HG03139 (cell line): ENCODE data around the gene CTIF.

ENCODE experiments used
- ATAC-seq: cut with Tn5 transposase; IDR thresholded peaks from one replicate; pipeline ENCODE4 v1.9.1; 2021; ENCODE audit not compliant: unreplicated experiment

CTIF gene

DNA sequence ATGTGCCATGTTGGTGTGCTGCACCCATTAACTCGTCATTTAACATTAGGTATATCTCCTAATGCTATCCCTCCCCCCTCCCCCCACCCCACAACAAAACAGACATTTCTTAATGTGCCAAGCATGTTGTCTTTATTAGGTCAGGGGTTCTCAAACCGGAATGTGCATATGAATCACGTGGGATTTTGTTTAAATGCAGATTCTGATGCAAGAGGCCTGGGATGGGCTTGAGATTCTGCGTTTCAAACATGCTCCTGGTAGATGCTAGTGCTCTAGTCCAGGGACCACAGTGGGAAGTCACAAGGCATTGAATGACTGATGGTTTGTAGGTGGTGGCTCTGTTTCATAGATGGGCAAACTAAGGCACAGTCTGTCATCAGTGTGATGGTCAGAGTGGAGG, 227.2 kb downstream of the CTIF start:
- ATAC-seq, result no peak

GRCh38 chr18:48766487-48766886, 227.7 kb downstream of the CTIF start:
- no peak for ATAC-seq

DNA sequence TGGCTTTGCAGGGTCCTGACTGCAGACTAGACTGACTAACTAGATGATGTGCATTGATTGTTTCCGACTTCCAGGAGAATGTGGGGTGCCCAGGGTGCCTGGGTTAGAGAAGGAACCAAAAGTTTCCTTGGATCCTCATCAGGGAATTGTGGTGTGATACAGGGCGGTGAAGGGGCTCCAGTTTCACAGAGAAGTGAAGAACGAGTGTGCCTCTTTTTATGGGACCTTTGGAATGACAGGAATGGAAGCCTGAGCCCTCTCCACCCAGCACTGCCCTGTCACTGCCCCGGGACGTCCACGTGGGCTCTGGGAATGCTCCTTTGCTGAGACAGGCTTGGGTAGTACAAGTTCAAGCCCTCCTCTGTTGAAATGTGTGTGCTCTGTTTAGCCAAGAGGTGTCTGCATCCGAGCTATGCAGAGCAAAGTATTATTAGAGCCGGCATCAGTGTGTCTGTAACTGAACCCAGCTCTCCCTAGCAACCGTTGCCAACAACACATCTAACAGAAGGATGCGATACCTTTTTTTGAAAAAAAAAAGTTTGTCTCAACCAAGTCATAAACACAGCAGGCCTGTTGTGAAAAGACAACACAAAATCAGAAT, 228.4 kb downstream of the CTIF start:
- no peak for ATAC-seq

- ATAC-seq, result no peak
These were observed 230.3 kb downstream of the CTIF start for GRCh38 chr18:48769006-48769636.

DNA sequence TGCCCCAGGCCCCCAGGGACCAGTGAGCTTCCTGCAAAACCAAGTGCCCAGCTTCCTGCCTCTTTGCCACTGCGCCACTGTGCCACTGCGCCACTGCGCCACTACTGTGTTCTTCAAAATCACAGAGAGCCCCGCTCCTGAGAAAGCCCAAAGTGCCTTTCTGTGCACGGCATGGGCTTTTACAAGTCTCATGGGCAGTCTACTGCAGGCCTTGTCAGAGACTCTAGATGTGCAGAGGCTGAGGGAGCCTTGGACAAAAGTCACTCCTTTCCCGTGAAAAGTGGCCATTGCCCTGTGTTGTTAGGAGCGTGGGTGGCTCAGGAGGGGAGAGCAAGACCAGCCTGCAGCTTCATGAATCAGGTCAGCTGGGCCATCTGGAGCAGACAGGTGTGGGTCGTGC, 231.4 kb downstream of the CTIF start:
- ATAC-seq, result no peak

DNA sequence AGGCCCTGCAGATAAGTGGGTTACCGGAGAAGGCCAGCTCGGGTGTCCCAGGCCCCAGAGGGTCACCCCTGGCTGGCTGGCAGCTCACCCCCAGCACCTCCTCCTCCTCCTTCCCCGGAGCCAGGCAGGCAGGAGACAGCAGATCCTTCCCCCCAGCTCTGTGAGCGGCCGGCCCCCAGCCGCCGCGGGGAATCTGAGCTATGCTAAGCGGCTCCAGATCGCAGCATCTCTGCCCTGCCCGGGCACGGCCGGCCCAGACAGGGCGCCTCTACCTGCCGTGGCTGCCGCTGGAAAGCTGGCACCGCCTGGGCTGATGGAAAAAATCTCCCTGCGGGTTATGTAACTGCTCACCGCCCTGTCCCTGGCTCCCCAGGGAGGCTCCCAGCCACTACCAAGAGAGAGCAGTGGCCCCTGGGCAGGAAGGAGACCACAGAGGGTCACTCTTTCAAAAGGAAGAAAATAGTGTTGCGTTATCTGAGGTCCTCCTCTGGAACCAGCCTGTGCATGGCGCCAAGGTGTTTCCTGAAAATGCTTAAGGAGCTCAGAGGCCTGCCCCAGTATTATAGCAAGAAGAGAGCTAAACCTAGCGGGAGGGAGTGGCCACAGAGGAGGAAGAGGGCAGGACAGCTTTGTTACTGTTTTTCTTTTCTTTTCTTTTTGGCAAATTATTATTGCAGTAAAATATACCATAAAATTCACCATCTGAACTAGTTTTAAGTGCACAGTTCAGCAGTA, 233.0 kb downstream of the CTIF start:
- no peak for ATAC-seq

GRCh38 chr18:48772457-48772856, 233.6 kb downstream of the CTIF start:
- no peak for ATAC-seq

- ATAC-seq, result no peak
These were observed 235.0 kb downstream of the CTIF start for GRCh38 chr18:48773821-48774220.

GRCh38 chr18:48774941-48775340, 236.1 kb downstream of the CTIF start:
- no peak for ATAC-seq

- no peak for ATAC-seq
These were observed 236.7 kb downstream of the CTIF start for GRCh38 chr18:48775372-48776155.

GRCh38 chr18:48776156-48776555, 237.3 kb downstream of the CTIF start:
- ATAC-seq, result no peak

DNA sequence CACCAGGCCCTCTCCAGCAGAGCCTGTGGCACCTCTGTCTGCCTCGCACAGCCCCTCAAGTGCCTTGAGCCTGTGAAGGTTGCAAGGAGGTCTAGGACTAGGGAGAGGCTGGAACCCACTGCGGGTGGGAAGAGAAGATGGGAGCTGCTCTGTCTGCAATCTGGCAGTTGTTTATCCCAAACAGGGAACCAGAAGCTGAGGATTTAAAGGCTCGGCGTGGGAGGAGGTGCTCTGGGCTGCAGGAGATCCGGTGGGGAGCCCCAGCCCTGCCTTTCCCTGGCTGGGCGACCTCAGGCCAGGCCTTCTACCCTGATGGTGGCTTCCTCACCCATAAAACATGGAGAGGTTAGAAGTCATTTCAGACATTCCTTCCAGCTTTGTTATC, 237.8 kb downstream of the CTIF start:
- ATAC-seq, result no peak

DNA sequence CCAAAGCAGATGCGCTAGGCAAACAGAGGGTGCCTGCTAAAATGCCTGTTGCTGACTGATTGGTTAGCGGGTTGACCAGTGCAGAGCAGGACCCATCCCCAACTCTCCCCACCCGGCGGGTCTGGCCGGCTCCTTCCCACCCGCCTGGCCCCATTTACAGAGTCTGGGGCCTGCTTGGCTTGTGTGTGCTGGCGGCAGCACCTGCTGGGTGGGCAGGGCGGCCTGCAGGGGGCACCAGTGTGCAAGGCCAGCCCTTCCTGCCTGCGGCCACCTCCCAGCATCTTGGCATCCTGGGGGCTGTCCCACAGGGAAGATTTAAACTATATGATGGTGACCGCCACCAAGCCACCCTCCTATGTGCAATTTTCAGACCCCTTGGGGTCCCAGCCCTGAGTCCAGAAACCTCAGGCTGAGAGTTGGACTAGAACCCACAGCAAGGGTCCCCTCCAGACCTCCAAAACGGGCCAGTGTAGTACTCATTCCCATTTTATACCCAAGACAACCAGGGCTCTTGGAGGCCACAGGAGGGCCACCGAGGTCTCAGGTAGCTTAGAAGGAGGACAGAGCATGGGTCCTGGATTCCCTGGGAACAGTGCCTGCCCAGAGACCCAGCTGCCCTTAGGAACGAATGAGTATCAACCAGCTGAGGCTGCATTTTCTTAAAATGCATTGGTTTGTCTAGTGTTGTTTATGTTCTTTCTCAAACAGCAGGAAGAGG, 238.4 kb downstream of the CTIF start:
- no peak for ATAC-seq

GRCh38 chr18:48777744-48778116, 238.9 kb downstream of the CTIF start:
- ATAC-seq, result no peak

GRCh38 chr18:48778344-48779011, 239.6 kb downstream of the CTIF start:
- ATAC-seq, result no peak

- no peak for ATAC-seq
These were observed 240.6 kb downstream of the CTIF start for GRCh38 chr18:48779462-48779861.

DNA sequence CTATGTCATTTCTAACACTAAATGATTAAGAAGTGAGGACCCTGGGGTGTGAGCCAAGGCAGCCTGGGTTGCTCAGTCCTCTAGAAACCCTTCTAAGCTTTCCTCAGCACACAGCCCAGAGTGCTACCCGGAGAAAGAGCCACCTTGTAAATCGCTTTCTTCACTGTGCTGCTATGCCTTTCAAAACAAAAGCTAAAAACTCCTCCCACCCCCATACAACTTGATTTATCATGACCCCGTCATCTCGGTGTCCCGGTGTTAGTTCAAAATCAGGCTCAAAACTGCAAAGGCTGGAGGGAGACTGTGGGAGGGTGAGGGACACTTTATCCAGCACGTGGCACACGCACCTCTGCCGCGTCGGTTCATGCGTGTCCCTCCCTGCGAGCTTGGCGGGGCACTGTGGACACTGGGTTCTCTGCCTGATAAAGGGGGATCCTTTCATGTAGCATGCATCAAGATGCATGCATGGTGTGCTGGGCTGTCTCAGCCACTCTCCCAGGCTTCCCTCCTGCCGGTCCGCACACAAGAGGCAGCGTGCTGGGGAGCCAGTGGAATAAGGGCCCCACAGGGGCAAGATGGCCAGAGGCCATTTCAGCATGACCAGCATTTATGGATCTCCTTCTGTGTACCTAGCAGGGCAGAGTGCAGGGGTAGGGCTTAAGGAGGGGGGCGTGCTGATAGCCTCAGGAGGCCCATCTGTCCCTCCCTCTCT, 241.5 kb downstream of the CTIF start:
- ATAC-seq, result no peak

DNA sequence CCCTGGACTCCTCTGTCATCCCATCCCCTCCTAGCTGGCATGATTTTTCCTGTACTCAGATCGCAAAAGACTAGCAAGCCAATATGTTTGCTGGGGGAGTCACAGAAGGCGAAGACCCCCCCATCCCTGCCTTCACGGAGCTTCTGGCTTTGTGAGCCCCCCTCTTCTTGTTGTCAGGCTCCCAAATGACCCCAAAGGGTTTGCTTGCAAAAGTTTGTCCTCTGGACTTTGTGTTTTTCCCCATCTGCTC, 242.0 kb downstream of the CTIF start:
- no peak for ATAC-seq

- ATAC-seq, result no peak
These were observed 242.5 kb downstream of the CTIF start for GRCh38 chr18:48781163-48781987.
